ENCODE data around the gene AP3B1.

The AP3B1 gene

DNA sequence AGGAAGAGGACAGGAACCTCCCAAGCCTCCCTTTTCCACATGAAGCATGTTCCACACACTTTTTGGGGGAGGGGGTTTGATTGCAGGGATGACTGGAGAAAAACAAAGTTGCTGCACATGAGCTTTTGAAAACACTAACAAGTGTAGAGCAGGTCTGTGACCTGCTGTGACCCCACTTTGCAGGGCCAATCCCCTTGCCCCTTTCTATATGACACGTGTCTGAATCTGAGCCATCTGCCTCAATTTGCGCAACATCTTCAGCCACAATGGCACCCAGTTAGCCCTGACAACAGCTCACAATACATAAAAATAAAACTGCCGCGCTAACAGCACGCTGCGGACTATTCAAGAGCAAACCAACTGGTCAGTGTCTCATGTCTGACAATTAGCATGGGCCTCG, 290.6 kb downstream of the AP3B1 start:
- no peak for DNase-seq (ENCODE audit: low read depth)

DNA sequence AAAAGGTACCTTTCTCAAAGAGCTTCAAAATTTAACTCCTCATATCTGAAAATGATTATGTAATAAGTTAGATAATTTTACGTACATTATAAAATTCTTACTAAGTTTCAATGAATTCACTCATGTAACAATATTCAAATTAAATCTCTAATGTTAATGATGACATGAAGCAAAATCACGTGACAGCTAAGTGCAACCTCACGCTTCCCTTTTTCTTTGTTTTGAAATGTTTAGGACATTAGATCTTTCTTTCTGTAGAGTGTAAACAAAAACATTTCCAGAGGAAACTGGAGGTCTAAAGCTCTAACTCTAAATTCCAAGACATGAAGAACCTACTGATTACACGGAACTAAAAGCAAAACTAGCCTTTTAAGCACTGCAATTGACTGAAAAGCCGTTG, 291.0 kb downstream of the AP3B1 start:
- no peak for DNase-seq (ENCODE audit: low read depth)

DNA sequence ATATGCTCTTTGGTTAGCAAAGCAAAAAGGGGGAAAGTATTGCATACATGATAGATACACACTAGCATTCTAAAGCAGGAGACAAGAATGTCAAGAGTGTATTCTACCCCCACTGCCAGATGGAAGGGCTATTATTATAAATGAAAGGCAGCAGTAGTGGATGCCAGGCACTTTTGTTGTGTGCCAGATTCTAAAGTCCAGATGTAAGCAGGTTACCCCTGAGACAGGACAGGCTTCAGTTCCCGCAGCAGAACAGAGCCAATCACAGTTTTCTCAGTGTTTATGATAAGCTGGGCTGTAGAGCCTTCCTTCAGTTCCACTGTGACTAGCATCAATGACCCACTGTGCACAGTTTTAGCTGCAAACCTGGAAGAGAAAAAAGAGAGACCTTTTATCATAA, 291.8 kb downstream of the AP3B1 start:
- DNase-seq (ENCODE audit: low read depth), result no peak

DNA sequence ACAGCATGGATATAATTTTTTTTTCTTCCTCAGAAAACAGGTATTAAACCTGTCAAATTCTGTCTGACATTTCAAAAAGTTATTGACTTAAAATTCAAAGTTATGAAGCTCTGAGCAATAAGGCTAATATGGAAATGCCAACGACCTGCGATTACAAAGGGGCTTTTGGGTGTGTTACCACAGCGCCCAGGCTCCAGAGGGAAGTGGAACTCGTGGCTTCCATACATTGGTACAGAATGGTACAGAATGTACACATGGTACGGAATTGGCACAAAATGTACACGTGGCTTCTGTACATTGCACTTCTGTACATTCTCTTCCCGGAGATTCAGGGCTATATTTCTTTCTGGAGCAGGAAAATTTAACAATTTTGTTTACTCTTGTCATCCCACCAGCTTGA, 293.3 kb downstream of the AP3B1 start:
- no peak for DNase-seq (ENCODE audit: low read depth)

DNA sequence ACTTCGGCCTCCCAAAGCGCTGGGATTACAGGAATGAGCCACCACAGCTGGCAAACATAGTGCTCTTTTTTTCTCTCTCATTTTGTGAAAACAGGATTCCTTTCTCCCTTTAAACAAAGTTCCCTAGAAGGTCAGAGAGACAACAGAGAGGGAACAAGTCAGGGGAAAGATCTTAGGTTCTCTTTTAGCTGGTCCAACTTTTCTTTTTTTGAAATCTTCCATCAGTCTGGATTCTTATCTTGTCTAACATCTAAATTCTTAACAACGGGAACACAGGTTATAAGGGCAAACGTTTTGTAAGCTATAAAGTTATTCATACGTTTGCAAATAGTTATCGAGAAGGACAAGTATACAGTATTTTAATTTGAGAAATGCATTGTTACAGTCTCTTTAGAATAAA, 294.3 kb downstream of the AP3B1 start:
- no peak for DNase-seq (ENCODE audit: low read depth)

DNA sequence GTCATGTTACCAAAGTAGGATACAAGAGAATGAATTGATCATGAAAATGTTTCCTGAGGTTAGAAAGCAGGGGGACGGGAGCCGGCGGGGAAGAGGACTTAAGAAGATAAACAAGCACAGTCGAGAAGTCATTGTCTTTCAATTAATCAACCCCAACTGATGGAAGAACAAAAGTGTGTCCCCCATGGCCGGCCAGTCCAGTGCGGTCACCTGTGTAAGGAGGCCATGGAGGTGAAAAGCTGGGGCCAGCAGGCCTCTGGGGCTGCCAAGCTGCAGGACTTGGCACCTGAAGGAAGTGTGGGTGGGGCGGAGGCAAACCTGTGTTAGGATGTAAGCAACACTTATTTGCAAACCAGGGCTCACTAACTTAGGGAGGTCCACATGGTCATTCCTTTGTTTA, 295.1 kb downstream of the AP3B1 start:
- no peak for DNase-seq (ENCODE audit: low read depth)

DNA sequence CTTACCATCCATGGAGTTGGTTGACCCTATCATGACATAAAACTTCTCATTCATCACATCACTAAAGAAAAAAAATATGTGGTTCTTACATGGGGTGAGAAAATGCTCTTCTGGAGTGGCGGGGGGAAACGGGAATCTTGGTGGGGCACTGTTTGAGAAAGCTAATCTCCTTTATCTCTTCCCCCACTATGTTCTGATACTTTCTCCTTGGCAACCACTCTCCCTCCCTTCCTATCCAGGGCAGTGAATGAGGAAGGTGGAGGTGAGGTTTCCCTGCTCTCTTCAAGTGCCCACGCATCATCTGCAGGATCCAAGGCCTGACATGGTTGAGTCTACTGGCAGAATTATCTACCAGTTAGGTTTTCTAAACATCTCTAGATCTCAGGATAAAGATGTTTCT, 297.6 kb downstream of the AP3B1 start:
- DNase-seq (ENCODE audit: low read depth), result no peak

DNA sequence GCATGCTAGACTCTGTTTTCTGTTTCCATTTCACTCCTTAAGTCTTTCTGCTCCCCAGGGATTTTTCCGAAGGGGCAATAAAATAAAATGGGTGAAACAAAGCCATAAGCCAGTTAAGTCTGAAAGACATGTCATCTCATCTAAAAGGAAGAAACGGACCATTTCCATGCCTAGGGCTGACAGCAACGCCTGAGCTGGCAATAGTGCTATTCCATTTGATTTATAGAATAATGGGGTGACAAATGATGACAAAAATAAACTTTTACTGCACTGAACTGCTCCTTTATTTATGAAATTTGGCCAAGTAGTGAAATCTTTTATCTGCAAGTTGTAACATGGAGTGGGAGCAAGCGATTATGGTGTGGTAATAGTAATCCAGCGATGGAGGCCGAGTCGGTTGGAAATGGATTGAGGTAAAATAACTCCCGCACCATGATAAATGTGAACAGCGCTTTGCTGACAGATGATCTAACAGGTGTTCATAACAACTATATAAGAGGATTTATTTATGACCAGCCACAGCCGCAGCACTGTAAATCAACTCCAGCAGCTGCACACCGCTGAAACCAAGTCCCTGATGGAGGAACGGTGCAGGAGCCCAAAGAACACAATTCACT, 298.6 kb downstream of the AP3B1 start:
- DNase-seq (ENCODE audit: low read depth), result no peak

DNA sequence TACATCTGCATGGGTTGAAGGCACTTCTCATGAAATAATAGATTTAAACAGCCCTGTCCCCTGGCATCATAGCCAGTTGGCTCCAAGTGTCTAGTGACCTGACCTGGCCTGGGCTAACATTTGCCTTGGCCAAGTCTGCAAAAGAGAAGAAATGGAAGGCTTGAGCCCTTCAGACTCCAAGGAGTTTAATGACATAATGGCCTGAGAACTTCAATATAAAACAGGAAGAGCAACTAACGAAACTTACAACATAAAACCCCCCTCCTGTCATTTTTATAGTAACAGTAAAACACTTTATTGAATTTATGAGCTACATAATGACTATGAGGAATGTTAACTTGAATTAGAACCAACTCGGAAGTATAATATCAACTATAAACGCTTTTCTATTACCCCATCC, 299.6 kb downstream of the AP3B1 start:
- no peak for DNase-seq (ENCODE audit: low read depth)

DNA sequence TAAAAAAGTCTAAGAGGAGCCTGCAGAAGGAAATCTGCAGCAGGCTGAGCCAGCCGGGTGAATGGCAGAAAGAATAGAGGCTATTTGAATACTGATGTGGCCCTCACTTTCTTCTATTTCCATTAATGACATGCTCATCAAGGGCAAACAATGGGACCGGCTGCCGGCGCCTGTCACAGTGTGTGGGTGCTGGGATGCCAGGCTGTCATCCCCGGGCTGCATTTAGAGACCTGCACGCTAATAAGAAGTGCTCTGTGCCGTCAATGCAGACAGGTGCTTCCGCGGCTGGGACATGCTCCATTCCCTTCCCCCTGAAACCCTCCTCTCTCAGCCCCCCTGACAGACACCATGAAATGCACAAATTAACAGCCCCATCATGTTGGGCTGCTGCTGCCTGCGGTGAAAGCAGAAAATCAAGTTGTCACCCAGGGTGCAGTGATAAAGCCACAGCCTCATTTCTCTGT, 300.6 kb downstream of the AP3B1 start:
- no peak for DNase-seq (ENCODE audit: low read depth)

DNA sequence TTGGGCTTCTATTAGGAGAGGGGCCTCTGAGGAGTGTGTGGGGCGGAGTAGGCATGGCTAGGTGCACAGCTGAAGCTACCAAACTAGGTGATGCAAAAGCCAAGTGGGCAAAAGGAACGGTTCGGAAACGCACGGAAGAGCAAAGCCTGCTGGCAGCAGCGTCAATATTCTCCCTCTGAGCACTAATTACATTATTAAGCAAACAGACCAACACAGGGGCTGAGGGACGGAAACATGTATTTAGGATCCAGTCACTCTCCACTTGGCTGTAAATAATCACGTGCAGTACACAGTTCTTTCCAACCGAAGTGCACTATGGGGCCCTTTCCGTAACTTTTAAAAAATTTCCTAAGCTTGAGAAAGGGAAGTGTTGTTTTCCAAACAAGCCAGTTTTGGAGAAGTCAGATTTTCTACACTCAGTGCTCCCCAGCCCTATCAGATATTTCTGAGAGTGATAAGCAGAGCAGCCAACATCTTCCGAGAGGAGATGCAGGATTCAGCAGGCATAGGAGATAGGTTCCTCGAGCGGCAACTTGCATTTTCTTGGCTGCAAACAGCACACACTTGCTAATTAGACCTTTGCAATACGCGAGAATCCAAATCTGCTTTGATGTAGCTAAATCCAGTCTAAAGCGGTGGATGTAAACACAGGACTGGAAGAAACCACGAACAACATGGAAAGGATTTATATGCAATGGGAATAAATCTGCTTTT, 301.2 kb downstream of the AP3B1 start:
- no peak for DNase-seq (ENCODE audit: low read depth)

DNA sequence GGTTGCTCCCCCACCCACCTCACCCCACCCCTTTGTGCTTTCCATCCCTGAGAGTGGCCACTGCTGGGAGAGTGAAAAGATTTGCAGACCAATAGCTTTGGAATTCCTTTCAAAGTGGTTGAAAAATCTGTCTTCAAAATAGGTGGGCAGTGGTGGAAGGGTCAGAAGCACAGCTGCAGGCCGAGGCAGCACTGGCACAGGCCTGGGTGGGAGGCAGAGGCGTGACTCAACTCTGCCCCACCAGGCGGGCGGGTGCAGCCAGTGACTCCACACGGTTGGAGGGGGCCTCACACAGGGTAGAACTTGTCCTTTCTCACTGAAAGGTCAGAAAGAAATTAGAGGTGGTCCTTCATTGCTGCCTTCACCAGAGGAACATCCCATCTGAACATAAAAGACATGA, 303.4 kb downstream of the AP3B1 start:
- DNase-seq (ENCODE audit: low read depth), result no peak

DNA sequence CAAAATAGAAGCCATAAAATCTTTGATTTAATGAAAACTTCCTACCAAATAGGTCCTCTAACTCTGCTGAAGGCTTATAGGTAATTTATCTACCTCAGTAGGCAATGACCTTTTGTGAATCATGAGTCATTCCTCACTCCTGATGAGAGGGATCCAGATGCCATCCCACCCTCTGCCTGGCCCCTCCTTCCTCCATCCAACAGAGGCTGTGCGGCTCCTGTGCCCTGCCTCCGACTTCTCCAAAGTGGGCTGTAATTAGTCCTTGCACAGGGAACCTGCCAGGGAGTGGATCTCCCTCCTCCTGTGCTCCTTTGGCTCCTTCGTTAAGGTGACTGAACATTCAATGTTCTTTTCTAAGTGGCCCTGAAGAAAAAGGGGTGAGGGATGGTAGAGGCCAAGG, 304.5 kb downstream of the AP3B1 start:
- DNase-seq (ENCODE audit: low read depth), result no peak

DNA sequence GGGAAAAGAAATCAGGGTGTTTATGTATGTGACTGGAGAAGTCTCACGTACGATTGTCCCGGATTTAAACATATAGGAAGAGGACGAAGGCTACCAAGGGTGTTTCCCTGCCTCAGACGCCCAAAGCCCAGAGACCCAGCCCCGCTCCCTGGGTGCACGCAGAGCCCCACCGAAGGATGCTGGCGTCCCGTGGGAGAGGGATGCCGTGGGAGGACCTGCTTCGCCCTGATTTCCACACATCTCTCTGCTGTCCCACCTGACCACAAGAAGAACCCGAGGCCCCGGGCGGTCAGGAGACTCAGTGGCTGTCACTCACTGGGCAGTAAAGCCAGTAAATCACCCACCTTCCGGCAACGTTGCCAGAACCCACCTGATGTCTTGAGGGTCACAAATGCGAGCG, 306.5 kb downstream of the AP3B1 start:
- DNase-seq (ENCODE audit: low read depth), result no peak

DNA sequence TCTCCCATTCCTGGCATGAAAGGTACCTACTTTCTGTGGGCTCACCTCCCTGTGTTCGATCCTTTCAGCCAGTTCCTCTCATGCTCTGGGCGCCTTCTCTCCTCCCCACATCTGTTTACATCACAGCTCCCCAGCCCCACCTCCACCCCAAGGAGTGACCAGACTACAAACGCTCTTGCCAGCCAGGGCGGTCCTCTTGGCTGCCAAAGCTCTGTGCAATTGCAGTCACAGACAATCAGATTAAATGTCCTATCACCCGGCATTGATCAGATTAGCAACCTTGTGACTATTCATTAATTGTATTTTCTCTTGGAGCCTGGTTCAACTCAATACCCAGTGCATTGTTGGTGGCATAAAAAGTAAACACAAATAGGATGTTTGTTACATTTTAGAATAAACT, 307.2 kb downstream of the AP3B1 start:
- DNase-seq (ENCODE audit: low read depth), result no peak

DNA sequence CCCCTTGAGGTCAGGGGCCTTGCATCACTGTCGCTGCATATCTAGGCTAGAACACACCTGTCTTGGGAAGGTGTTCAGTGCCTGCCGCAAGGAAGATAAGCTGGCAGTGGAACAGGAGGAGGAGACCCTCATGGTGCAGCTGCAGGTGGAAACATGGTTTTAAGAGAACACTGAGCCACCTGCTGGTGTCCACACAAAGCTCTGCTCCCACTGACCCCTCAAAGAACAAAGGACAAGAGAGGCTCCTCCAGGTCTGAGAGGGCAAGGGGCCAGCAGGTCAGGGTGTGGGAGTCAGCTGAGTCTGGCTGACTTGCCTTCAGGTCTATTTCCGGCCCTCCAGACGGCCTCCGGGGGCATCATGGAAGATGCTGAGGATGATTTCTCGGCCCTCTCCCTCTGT, 308.2 kb downstream of the AP3B1 start:
- no peak for DNase-seq (ENCODE audit: low read depth)

DNA sequence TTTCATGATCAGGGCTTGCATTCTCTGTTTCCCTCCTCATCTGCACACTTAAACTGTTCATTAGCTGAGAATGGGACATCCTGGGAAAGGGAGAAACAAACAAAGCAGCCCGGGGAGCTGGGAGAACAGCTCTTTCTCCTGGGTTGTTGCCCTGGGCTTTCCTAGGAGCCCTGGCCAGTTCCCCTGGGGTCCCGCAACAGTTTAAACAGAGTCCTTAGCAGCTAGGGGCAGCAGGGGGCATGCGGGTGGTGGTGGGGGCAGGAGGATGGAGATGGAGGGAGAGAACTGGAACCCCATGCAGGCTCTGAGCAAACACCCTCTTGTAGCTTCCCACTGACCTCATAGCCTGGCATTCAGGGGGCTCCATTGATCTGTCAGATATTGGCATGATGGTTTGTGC, 309.3 kb downstream of the AP3B1 start:
- DNase-seq (ENCODE audit: low read depth), result no peak

DNA sequence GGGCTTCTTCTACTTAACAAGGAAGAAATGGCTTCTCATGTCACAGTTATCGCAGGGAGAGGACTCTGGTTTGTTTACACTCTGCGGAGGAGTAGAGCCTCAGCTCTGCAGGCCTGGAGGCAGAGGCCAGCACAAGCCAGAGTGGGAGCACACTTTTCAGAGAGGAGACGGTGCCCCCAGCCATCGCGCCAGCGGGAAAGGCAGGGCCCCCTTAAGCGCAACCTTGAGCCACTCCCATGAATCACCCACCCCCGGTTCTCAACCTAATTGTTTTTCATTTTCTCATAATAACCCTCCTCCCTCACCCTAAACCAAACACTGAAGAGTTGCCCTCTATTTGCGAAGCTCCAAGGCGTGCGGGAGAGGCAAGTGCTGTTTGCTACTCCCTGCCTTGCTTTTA, 309.9 kb downstream of the AP3B1 start:
- DNase-seq (ENCODE audit: low read depth), result no peak

DNA sequence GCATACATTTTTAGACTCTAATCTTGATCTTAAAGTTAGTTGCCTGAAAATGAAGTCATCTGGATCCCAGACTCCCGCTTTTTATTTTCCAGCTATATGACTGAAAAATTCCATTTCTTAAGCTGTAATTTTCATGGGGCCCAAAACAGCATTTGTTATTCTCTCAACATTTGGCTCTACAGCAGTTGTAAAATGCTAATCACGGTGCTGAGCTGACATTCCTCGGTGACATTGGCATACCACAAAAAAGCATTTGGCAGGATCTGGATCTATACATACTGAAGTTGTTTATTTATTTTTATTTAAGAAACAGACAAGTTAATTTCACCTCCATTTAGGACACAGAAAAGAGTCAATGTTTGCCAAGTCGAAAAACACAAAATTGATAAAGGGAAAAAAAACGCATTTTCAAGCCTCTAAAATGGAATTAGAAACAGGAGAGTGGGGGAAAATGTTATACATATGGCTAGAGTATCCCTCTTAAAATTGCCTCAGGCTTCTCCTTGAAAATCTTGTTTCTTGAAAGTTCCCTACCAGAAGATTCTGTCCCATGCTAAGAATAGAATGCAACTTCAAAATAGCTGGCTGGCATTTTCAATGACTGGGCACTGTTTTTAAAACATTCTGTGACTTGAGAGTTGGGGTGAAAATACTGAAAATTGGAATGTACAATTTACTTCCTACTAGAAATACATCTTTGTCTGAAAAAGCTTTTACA, 310.9 kb downstream of the AP3B1 start:
- DNase-seq (ENCODE audit: low read depth), result no peak

DNA sequence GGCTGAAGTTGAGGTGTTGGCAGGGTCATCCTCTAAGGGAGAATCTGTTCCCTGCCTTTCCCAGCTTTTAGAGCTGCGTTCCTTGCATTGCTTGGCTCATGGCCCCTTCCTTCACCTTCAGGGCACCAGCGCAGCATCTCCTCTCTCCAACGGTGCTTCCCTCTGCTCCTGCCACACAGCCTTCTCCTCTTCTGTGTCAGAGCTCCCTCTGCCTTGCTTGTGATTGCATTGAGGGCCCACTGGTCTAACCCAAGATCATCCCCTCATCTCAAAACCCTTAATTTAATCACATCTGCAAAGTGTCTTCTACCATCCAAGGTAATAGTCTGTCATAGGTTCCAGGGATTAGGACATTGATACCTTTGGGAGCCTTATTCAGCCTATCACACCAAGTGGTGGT, 312.7 kb downstream of the AP3B1 start:
- DNase-seq (ENCODE audit: low read depth), result no peak

DNA sequence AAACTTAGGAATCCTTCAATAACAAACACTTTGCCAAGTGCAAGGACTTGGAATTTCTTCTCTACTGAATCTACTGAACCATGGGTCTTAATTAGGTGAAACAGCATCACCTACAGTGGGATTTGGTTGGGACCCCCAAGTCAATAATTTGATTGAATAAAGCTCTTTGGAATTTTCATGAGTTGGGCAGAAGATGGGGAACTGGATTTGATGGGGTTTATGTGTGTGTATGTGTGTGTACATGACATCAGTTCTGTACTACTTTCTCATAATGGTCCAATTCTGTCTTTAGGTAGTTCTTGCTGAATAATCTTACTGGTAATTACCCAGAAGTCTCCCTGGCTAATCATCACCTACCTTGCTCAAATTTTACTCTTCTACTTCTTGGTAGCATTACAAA, 319.9 kb downstream of the AP3B1 start:
- no peak for DNase-seq (ENCODE audit: low read depth)

DNA sequence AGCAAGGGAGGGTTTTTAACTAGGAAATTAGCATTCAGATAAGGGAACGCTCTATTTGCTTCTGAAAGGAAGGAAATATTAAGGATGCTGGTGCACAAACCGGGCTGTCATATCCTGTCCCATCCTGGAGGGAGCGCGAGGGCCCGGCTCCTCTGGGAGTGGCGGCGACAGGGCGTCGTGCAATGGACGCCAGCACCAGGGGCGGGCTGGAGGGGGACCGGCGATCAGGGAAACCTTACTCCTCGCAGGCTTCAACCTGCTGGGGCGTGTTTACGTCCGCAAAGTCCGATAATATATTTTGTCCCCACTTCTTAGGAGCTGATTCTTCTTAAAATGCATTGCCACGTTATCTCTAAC, 321.3 kb downstream of the AP3B1 start:
- DNase-seq (ENCODE audit: low read depth), result no peak

DNA sequence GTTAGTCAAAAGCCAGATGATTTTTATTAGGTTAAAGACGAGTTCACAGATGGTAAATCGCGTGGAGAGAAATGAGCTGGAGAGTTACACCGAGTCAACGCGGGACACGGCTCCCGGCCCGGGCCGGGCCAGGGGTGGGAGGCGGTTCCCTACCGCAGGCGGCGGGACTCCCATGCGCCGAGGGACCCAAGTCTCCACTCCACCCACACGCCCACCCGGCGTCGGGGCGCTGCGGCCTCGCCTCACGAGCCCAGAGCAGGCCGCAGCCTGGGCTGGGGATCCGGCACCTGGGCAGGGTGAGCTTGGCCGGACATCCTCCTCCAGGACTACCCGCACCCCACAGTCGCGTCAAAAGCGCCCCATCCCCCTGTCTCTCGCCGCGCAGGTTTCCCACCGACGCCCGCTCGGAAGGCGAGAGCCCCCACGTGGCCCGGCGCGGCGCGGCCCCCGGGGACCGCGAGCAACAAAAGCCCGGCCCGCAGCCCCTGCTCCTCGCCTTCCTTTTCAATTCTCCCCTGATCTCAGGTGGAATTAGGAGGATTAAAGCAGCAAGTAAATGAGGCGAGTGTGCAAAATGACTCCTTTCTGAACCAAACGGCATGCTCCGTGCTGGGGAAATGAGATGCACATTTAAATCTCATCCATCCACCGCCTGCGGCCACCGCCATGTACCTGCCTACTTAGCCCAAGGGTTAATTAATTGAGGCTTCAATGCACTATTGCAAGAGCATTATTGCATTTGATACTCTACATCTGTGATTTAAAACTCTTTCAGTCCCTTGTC, 321.8 kb downstream of the AP3B1 start:
- DNase-seq (ENCODE audit: low read depth), result no peak

All from activated T-cell treated with anti-CD3 and anti-CD28 coated beads for 1 hour (primary cell).